Panc1 (cell line): ENCODE results near the gene SULF2. TPM values are rescaled to one million over a fixed set of nuclear protein-coding genes. Genes with fewer than 3 reads are reported as not detected.

ENCODE experiments used
- ATAC-seq: fragments of 200-7000 bp; cut with Tn5 transposase; 2 replicates; pipeline ENCODE4 v1.9.1; 2020; ENCODE audit warnings: mild to moderate bottlenecking, moderate library complexity
- BruUV-seq: library from RNA; stranded (reverse); fragments of 400-500 nt; replicated peaks from 2 replicates; lab custom pipeline; 2021; lab: Mats Ljungman, UMichigan
- CTCF ChIA-PET: fragments of 300-600 bp; sonication (Branson Sonifier 250); formaldehyde crosslinking; loops from one replicate; lab custom pipeline; 2022; ENCODE audit warnings: antibody characterized with exemption; lab: Charles Lee
- POLR2A ChIA-PET: fragments of 300-600 bp; sonication (Branson Sonifier 250); formaldehyde crosslinking; loops from one replicate; lab custom pipeline; 2022; ENCODE audit warnings: antibody characterized with exemption; lab: Charles Lee
- DNase-seq: peaks from one replicate; pipeline ENCODE4 v3.0.0-alpha.2; 2010; ENCODE audit warnings: low read depth, low spot score
- H3K27ac ChIP-seq: 2 replicates; pipeline ENCODE4 v1.5.1; 2011; ENCODE audit warnings: mild to moderate bottlenecking, low read length, inconsistent platforms
- H3K27me3 ChIP-seq: fragments of 200-500 bp; sonication (Bioruptor generic); 2 replicates; pipeline ENCODE4 v1.6.0; 2014; ENCODE audit warnings: low read length, inconsistent platforms; ENCODE audit not compliant: control insufficient read depth, insufficient read depth
- H3K36me3 ChIP-seq: fragments of 200-500 bp; sonication (Bioruptor generic); 2 replicates; pipeline ENCODE4 v1.5.1; 2014; ENCODE audit warnings: inconsistent platforms, mild to moderate bottlenecking, low read length, moderate library complexity; ENCODE audit not compliant: control insufficient read depth, insufficient read depth
- H3K4me1 ChIP-seq: 2 replicates; pipeline ENCODE4 v1.5.1; 2011; ENCODE audit warnings: inconsistent platforms, mild to moderate bottlenecking, low read length, moderate library complexity; ENCODE audit not compliant: control insufficient read depth, insufficient read depth
- H3K4me3 ChIP-seq, 2 experiments: 2 replicates each; pipeline ENCODE4 v1.5.1; 2011 to 2012; ENCODE audit warnings: low read depth in 2 of 2, low read length in 2 of 2, mild to moderate bottlenecking in 2 of 2, inconsistent platforms in 1 of 2, moderate library complexity in 1 of 2
- H3K9me3 ChIP-seq: fragments of 200-500 bp; sonication (Bioruptor generic); 2 replicates; pipeline ENCODE4 v1.5.1; 2014; ENCODE audit warnings: low read depth, mild to moderate bottlenecking, inconsistent platforms, low read length, moderate library complexity; ENCODE audit not compliant: control insufficient read depth, insufficient read depth
- CTCF ChIP-seq: fragments of 450-650 bp; IDR thresholded peaks from 2 replicates; pipeline ENCODE4 v1.5.1; 2017; ENCODE audit warnings: mild to moderate bottlenecking
- POLR2AphosphoS5 ChIP-seq: IDR thresholded peaks from 2 replicates; pipeline ENCODE4 v1.6.1; 2012; ENCODE audit warnings: mild to moderate bottlenecking, low read depth, low read length, moderate library complexity
- REST ChIP-seq, 2 experiments: IDR thresholded peaks; 2 replicates each; pipeline ENCODE4 v1.6.1; 2011 to 2012; ENCODE audit warnings: low read depth in 2 of 2, control low read depth in 1 of 2, low read length in 1 of 2, mild to moderate bottlenecking in 1 of 2, moderate library complexity in 1 of 2; ENCODE audit not compliant: insufficient read depth in 1 of 2
- SIN3A ChIP-seq: IDR thresholded peaks from 2 replicates; pipeline ENCODE4 v1.6.1; 2012; ENCODE audit warnings: low read depth, mild to moderate bottlenecking, low read length, moderate library complexity, borderline replicate concordance; ENCODE audit not compliant: insufficient read depth
- TCF7L2 ChIP-seq: IDR thresholded peaks from 2 replicates; pipeline ENCODE4 v1.6.1; 2011; ENCODE audit warnings: mild to moderate bottlenecking, low read depth, low read length, inconsistent platforms
- in situ Hi-C: cut with HindIII; loops from 2 replicates; pipeline ENCODE4 v1.10.0; 2016; ENCODE audit warnings: low sequenced_read_pairs, low pct_unique_long_range_greater_than_20kb
- intact Hi-C: fragments of 100-400 bp; cut with micrococcal nuclease; formaldehyde crosslinking; loops from one replicate; pipeline ENCODE4 v1.10.0; 2022; ENCODE audit not compliant: unreplicated experiment
- total RNA-seq: library from RNA; stranded (reverse); gene quantifications from one replicate; pipeline ENCODE4 v1.2.1, GENCODE V29; 2021; ENCODE audit not compliant: unreplicated experiment

The SULF2 gene
- total RNA-seq, 1 experiment from 2014 or later = 1.4 TPM

GRCh38 chr20:47727909-47728361 lies 57.3 kb downstream of the SULF2 start:
- Histone ChIP-seq H3K27me3 (no peaks in the 10 kb centered on the region), H3K9me3 (no peaks in the 10 kb centered on the region), H3K4me3 (no peak overlapping the region), H3K27ac (no peak overlapping the region), H3K4me1 (no peaks in the 10 kb centered on the region), H3K36me3 (no peaks in the 10 kb centered on the region)
- in situ Hi-C loops (no loop called here), intact Hi-C loops (loop anchor here (5.0 kb wide), 1 partner anchor 894 kb away; no protein-coding TSS in a partner anchor)
- ATAC-seq (no peak), DNase-seq (no peak)
- no TSS peak for BruUV-seq
- ChIA-PET CTCF (no interaction called here), POLR2A (no interaction called here)
- no peak for TF ChIP-seq CTCF
- TF ChIP-seq TCF7L2 = no peak
- no peak for TF ChIP-seq SIN3A
- TF ChIP-seq POLR2AphosphoS5 = no peak
- no peak for TF ChIP-seq REST (IDR thresholded peaks at IDR 0.05; ENCODE audit: insufficient read depth in 1 of 2, low read depth in 2 of 2, low read length in 1 of 2)

- POLR2A ChIA-PET = no interaction called here
- DNase-seq (no peak), ATAC-seq (no peak)
- no peak overlapping the region for H3K27ac ChIP-seq
- no peak overlapping the region for H3K4me3 ChIP-seq
- intact Hi-C loops = loop anchor here (5.0 kb wide), 1 partner anchor 895 kb away; no protein-coding TSS in a partner anchor
- BruUV-seq = no TSS peak
- H3K4me1 ChIP-seq = no peaks in the 10 kb centered on the region
- TF ChIP-seq SIN3A = no peak
- TF ChIP-seq TCF7L2 = no peak
- TF ChIP-seq REST (IDR thresholded peaks at IDR 0.05; ENCODE audit: insufficient read depth in 1 of 2, low read depth in 2 of 2, low read length in 1 of 2) = no peak
- no peak for TF ChIP-seq POLR2AphosphoS5
- no peak for TF ChIP-seq CTCF
- H3K27me3 ChIP-seq = no peaks in the 10 kb centered on the region
- no peaks in the 10 kb centered on the region for H3K9me3 ChIP-seq
- in situ Hi-C loops = no loop called here
- H3K36me3 ChIP-seq = no peaks in the 10 kb centered on the region
- CTCF ChIA-PET = no interaction called here
Observed at GRCh38 chr20:47727170-47727880, 58.0 kb downstream of the SULF2 start.
